ENCODE results near the gene BABAM2. TPM values are rescaled to one million over a fixed set of nuclear protein-coding genes. Genes with fewer than 3 reads are reported as not detected.
A peak's percentile ranks its signal among the peaks of the same experiment; 100 is the strongest.

Gene BABAM2
- total RNA-seq, 2 experiments from 2014 or later: 66.8 to 68.4 TPM

- H3K4me1 Mint-ChIP-seq (ENCODE audit: low read depth): peaks cover 19% of the 10 kb centered on the region
- no peak overlapping the region for H3K27ac Mint-ChIP-seq
- H3K27me3 Mint-ChIP-seq: no peaks in the 10 kb centered on the region
- H3K36me3 Mint-ChIP-seq (ENCODE audit: low read depth): peaks cover 6% of the 10 kb centered on the region
- H3K9me3 Mint-ChIP-seq: no peaks in the 10 kb centered on the region
- intact Hi-C loops (cut with micrococcal nuclease): no loop called here
- ChIA-PET POLR2A (no interaction called here), CTCF (no interaction called here)
- H3K4me3 Mint-ChIP-seq: no peak overlapping the region
- TF ChIP-seq CTCF (IDR thresholded peaks at IDR 0.05): no peak
- DNase-seq: no peak
- no peak for ATAC-seq
Observed at GRCh38 chr2:28294451-28294850, 403.9 kb downstream of the BABAM2 start.

GRCh38 chr2:28296243-28296642 lies 405.7 kb downstream of the BABAM2 start:
- Mint-ChIP-seq H3K4me3 (no peak overlapping the region), H3K27ac (no peak overlapping the region), H3K4me1 (ENCODE audit: low read depth) (peaks cover 19% of the 10 kb centered on the region), H3K9me3 (no peaks in the 10 kb centered on the region), H3K36me3 (ENCODE audit: low read depth) (peaks cover 14% of the 10 kb centered on the region), H3K27me3 (no peaks in the 10 kb centered on the region)
- no peak for TF ChIP-seq CTCF (IDR thresholded peaks at IDR 0.05)
- ChIA-PET POLR2A (no interaction called here), CTCF (no interaction called here)
- peak; percentile 43 for ATAC-seq
- DNase-seq: no peak
- intact Hi-C loops (cut with micrococcal nuclease): no loop called here

- DNase-seq (no peak), ATAC-seq (no peak)
- POLR2A ChIA-PET: no interaction called here
- H3K4me3 Mint-ChIP-seq: no peak overlapping the region
- H3K9me3 Mint-ChIP-seq: no peaks in the 10 kb centered on the region
- H3K27me3 Mint-ChIP-seq: no peaks in the 10 kb centered on the region
- CTCF ChIA-PET: no interaction called here
- intact Hi-C loops (cut with micrococcal nuclease): no loop called here
- no peak overlapping the region for H3K27ac Mint-ChIP-seq
- H3K36me3 Mint-ChIP-seq (ENCODE audit: low read depth): peaks cover 17% of the 10 kb centered on the region
- no peak for TF ChIP-seq CTCF (IDR thresholded peaks at IDR 0.05)
- H3K4me1 Mint-ChIP-seq (ENCODE audit: low read depth): peaks cover 16% of the 10 kb centered on the region
Observed at GRCh38 chr2:28296904-28297303, 406.4 kb downstream of the BABAM2 start.

- ChIA-PET POLR2A (no interaction called here), CTCF (no interaction called here)
- Mint-ChIP-seq H3K27me3 (no peaks in the 10 kb centered on the region), H3K4me3 (no peak overlapping the region), H3K36me3 (ENCODE audit: low read depth) (peaks cover 21% of the 10 kb centered on the region), H3K9me3 (no peaks in the 10 kb centered on the region), H3K4me1 (ENCODE audit: low read depth) (peaks cover 10% of the 10 kb centered on the region), H3K27ac (no peak overlapping the region)
- TF ChIP-seq CTCF (IDR thresholded peaks at IDR 0.05): no peak
- intact Hi-C loops (cut with micrococcal nuclease): no loop called here
- DNase-seq (no peak), ATAC-seq (no peak)
Observed at GRCh38 chr2:28297531-28297930, 407.0 kb downstream of the BABAM2 start.

GRCh38 chr2:28298406-28298805 lies 407.9 kb downstream of the BABAM2 start:
- no peak for ATAC-seq
- ChIA-PET POLR2A (no interaction called here), CTCF (interaction anchor here (1.3 kb wide), 1 partner anchor 11 kb away, joined by 3 read pairs; no protein-coding TSS in a partner anchor)
- intact Hi-C loops (cut with micrococcal nuclease): no loop called here
- H3K27me3 Mint-ChIP-seq: no peaks in the 10 kb centered on the region
- H3K4me3 Mint-ChIP-seq: no peak overlapping the region
- peaks cover 28% of the 10 kb centered on the region for H3K36me3 Mint-ChIP-seq (ENCODE audit: low read depth)
- TF ChIP-seq CTCF (IDR thresholded peaks at IDR 0.05): no peak
- H3K9me3 Mint-ChIP-seq: no peaks in the 10 kb centered on the region
- H3K4me1 Mint-ChIP-seq (ENCODE audit: low read depth): peaks cover 3% of the 10 kb centered on the region
- DNase-seq: no peak
- H3K27ac Mint-ChIP-seq: no peak overlapping the region
